ENCODE results near the gene TMEM128. TPM values are rescaled to one million over a fixed set of nuclear protein-coding genes. Genes with fewer than 3 reads are reported as not detected.
"Not testable (repeated sequence)": the region's sequence is repeated elsewhere in the genome, so short reads cannot be mapped to it uniquely, and the experiment has no call there.

The TMEM128 gene
- total and polyA plus RNA-seq, 12 donors = 14.6 to 33.2 (median 28.8) TPM

GRCh38 chr4:4268776-4269175 lies 20.8 kb upstream of the TMEM128 start:
- 79 to 92% (median 87%) methylated on average over 1 of the region's 1 CpG for WGBS, 4 donors
- intact Hi-C loops (cut with DNase I) = no loop called here
- H3K36me3 ChIP-seq (replicated peaks in 1 of 2) = peaks cover 0 to 18% of the 10 kb centered on the region in 2 donors
- H3K27me3 ChIP-seq = no peaks in the 10 kb centered on the region
- no peak for DNase-seq
- TF ChIP-seq CTCF (IDR thresholded peaks at IDR 0.05) (no peak), POLR2A (IDR thresholded peaks at IDR 0.05) (no peak)
- no peak overlapping the region for H3K27ac ChIP-seq
- H3K4me1 ChIP-seq (replicated peaks in 1 of 2) = no peaks in the 10 kb centered on the region
- H3K4me3 ChIP-seq = no peak overlapping the region
- no peaks in the 10 kb centered on the region for H3K9me3 ChIP-seq (replicated peaks in 1 of 3)

GRCh38 chr4:4267981-4268380 lies 20.0 kb upstream of the TMEM128 start:
- TF ChIP-seq CTCF (IDR thresholded peaks at IDR 0.05) (no peak), POLR2A (IDR thresholded peaks at IDR 0.05) (no peak)
- intact Hi-C loops (cut with DNase I) = no loop called here
- Histone ChIP-seq H3K9me3 (replicated peaks in 1 of 3) (no peaks in the 10 kb centered on the region), H3K36me3 (replicated peaks in 1 of 2) (peaks cover 0 to 10% of the 10 kb centered on the region in 2 donors), H3K27me3 (no peaks in the 10 kb centered on the region), H3K4me1 (replicated peaks in 1 of 2) (no peaks in the 10 kb centered on the region), H3K27ac (peak overlapping the region in 1 of 5 donors; percentile 17), H3K4me3 (no peak overlapping the region)
- DNase-seq = peak; percentile 30 to 72 (median 60)
- WGBS, 4 donors = 24 to 50% (median 42%) methylated on average over 5 of the region's 5 CpGs

GRCh38 chr4:4260185-4260751 lies 12.2 kb upstream of the TMEM128 start:
- 52 to 69% (median 62%) methylated on average over 6 of the region's 6 CpGs for WGBS, 4 donors
- no peak overlapping the region for H3K27ac ChIP-seq
- H3K27me3 ChIP-seq = no peaks in the 10 kb centered on the region
- no peaks in the 10 kb centered on the region for H3K36me3 ChIP-seq (replicated peaks in 1 of 2)
- no peak for DNase-seq
- no peaks in the 10 kb centered on the region for H3K9me3 ChIP-seq (replicated peaks in 1 of 3)
- intact Hi-C loops (cut with DNase I) = no loop called here
- no peaks in the 10 kb centered on the region for H3K4me1 ChIP-seq (replicated peaks in 1 of 2)
- H3K4me3 ChIP-seq = no peak overlapping the region
- TF ChIP-seq POLR2A (IDR thresholded peaks at IDR 0.05) = no peak
- peak in 4 of 6 experiments; percentile 34 to 43 (median 38) for TF ChIP-seq CTCF (IDR thresholded peaks at IDR 0.05)

- no peak overlapping the region for H3K27ac ChIP-seq
- no peaks in the 10 kb centered on the region for H3K4me1 ChIP-seq (replicated peaks in 1 of 2)
- no peak overlapping the region for H3K4me3 ChIP-seq
- intact Hi-C loops (cut with DNase I) = no loop called here
- no peak for DNase-seq
- no peaks in the 10 kb centered on the region for H3K36me3 ChIP-seq (replicated peaks in 1 of 2)
- TF ChIP-seq POLR2A (IDR thresholded peaks at IDR 0.05) (no peak), CTCF (IDR thresholded peaks at IDR 0.05) (no peak)
- H3K9me3 ChIP-seq (replicated peaks in 1 of 3) = no peaks in the 10 kb centered on the region
- H3K27me3 ChIP-seq = no peaks in the 10 kb centered on the region
- 42 to 55% (median 48%) methylated on average over 9 of the region's 9 CpGs for WGBS, 4 donors
Measured at GRCh38 chr4:4259484-4260100, 11.6 kb upstream of the TMEM128 start.

- H3K4me3 ChIP-seq; intact Hi-C loops (cut with DNase I); DNase-seq; H3K4me1 ChIP-seq (replicated peaks in 1 of 2); H3K27me3 ChIP-seq; H3K27ac ChIP-seq; H3K36me3 ChIP-seq (replicated peaks in 1 of 2); H3K9me3 ChIP-seq (replicated peaks in 1 of 3): not testable (repeated sequence)
- 78 to 100% (median 95%) methylated on average over 3 of the region's 3 CpGs for WGBS, 4 donors
Measured at GRCh38 chr4:4257705-4258104, 9.7 kb upstream of the TMEM128 start.
